Bone marrow (tissue), 2 donors: Measurements from ENCODE around the gene SCNN1G.
"Not testable (repeated sequence)": the region's sequence is repeated elsewhere in the genome, so short reads cannot be mapped to it uniquely, and the experiment has no call there.

ENCODE experiments used
- DNase-seq, 2 donors: peaks; one replicate each; lab custom pipeline; 2025; lab: John Stamatoyannopoulos, UW

SCNN1G gene

GRCh38 chr16:23253650-23254049 is 71.1 kb downstream of the SCNN1G start:
- DNase-seq, result not testable (repeated sequence)

GRCh38 chr16:23254338-23254737 is 71.8 kb downstream of the SCNN1G start:
- DNase-seq, result no peak

- DNase-seq, result no peak
These were observed 72.5 kb downstream of the SCNN1G start for GRCh38 chr16:23255000-23255399.

- no peak for DNase-seq
These were observed 73.9 kb downstream of the SCNN1G start for GRCh38 chr16:23256440-23256839.

- DNase-seq, result no peak
These were observed 75.1 kb downstream of the SCNN1G start for GRCh38 chr16:23257682-23258081.

- DNase-seq, result no peak
These were observed 76.3 kb downstream of the SCNN1G start for GRCh38 chr16:23258919-23259237.
